Osteoblast (primary cell): ENCODE results near the gene PDE8B. TPM values are rescaled to one million over a fixed set of nuclear protein-coding genes. Genes with fewer than 3 reads are reported as not detected.

Source experiments
- DNase-seq: peaks from one replicate; pipeline ENCODE4 v3.0.0; 2011; ENCODE audit warnings: low spot score, mixed read lengths; ENCODE audit not compliant: insufficient read length; ENCODE audit errors: missing footprints
- H2AFZ ChIP-seq: 2 replicates; pipeline ENCODE4 v1.6.0; 2011; ENCODE audit warnings: mild to moderate bottlenecking, low read length
- H3K27ac ChIP-seq: 2 replicates; pipeline ENCODE4 v1.5.1; 2011; ENCODE audit warnings: mild to moderate bottlenecking, low read depth, low read length, moderate library complexity
- H3K27me3 ChIP-seq: 2 replicates; pipeline ENCODE4 v1.6.0; 2012; ENCODE audit warnings: mild to moderate bottlenecking, control low read depth, inconsistent platforms, low read length, moderate library complexity; ENCODE audit not compliant: insufficient read depth
- H3K36me3 ChIP-seq: 2 replicates; pipeline ENCODE4 v1.5.1; 2011; ENCODE audit warnings: mild to moderate bottlenecking, low read length, control low read depth, moderate library complexity; ENCODE audit not compliant: insufficient read depth
- H3K4me1 ChIP-seq: 2 replicates; pipeline ENCODE4 v1.5.1; 2011; ENCODE audit warnings: mild to moderate bottlenecking, low read length, control low read depth, moderate library complexity; ENCODE audit not compliant: insufficient read depth
- H3K4me2 ChIP-seq: 2 replicates; pipeline ENCODE4 v1.6.0; 2011; ENCODE audit warnings: mild to moderate bottlenecking, low read length; ENCODE audit not compliant: insufficient read depth
- H3K4me3 ChIP-seq: fragments of 200-600 bp; sonication (generic); 3 replicates; pipeline ENCODE4 v1.5.1; 2012; ENCODE audit warnings: mild to moderate bottlenecking, low read length, inconsistent platforms; ENCODE audit not compliant: insufficient read depth
- H3K79me2 ChIP-seq: 2 replicates; pipeline ENCODE4 v1.6.0; 2012; ENCODE audit warnings: mild to moderate bottlenecking, low read length, control low read depth, inconsistent platforms; ENCODE audit not compliant: insufficient read depth
- H3K9me3 ChIP-seq: 2 replicates; pipeline ENCODE4 v1.5.1; 2011; ENCODE audit warnings: low read depth, low read length, control low read depth
- H4K20me1 ChIP-seq: 2 replicates; pipeline ENCODE4 v1.6.0; 2012; ENCODE audit warnings: mild to moderate bottlenecking, low read length, control low read depth; ENCODE audit not compliant: insufficient read depth
- total RNA-seq: library from RNA; depleted of rRNA; stranded (reverse); fragments of >200 nt; gene quantifications from 2 replicates; pipeline ENCODE4 v1.2.3, GENCODE V29; 2012
- TF ChIP-seq, protein P1 (sequence below): IDR thresholded peaks from 2 replicates; pipeline ENCODE4 v1.5.1; 2011; ENCODE audit warnings: mild to moderate bottlenecking, low read depth, low read length, moderate library complexity; ENCODE audit errors: extremely low read depth

The PDE8B gene
- total RNA-seq, 1 donor: under 0.01 TPM

DNA sequence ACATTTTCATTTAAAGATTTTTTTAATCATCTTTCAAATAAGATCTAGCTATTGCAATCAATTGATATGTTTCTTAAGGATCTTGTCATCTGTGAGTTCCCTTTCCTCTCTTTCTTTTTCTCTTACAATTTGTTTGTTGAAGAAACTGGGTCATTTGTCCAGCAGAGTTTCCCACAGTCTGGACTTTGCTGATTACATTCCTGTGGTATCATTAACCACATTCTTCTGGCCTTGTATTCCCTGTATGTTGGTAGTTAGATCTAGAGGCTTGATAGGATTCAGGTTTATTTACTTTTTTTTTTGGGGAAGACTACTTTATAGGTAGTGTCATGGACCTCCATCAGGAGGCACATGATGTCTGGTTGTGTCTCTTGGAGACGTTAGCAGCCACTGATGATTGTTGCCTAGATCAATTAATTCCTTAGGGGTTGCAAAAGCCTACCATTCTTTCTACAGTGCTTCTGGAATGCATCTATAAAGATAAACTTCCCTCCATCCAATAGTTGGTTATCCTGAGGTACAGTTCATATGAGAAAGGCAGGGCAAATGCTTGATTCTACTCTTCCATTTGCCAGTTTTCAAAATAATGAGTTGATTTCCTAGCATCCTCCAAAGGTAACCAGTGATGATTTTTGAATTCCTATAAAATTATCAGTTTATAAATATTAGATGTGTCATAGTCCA lies 14.3 kb downstream of the PDE8B start:
- DNase-seq: no peak
- Histone ChIP-seq H3K27me3 (peaks cover 60% of the 10 kb centered on the region), H3K36me3 (no peaks in the 10 kb centered on the region), H4K20me1 (no peaks in the 10 kb centered on the region), H2AFZ (no peak overlapping the region), H3K4me3 (no peak overlapping the region), H3K4me2 (no peak overlapping the region), H3K4me1 (no peaks in the 10 kb centered on the region), H3K9me3 (no peaks in the 10 kb centered on the region), H3K79me2 (no peaks in the 10 kb centered on the region), H3K27ac (no peak overlapping the region)
- TF ChIP-seq, protein P1, sequence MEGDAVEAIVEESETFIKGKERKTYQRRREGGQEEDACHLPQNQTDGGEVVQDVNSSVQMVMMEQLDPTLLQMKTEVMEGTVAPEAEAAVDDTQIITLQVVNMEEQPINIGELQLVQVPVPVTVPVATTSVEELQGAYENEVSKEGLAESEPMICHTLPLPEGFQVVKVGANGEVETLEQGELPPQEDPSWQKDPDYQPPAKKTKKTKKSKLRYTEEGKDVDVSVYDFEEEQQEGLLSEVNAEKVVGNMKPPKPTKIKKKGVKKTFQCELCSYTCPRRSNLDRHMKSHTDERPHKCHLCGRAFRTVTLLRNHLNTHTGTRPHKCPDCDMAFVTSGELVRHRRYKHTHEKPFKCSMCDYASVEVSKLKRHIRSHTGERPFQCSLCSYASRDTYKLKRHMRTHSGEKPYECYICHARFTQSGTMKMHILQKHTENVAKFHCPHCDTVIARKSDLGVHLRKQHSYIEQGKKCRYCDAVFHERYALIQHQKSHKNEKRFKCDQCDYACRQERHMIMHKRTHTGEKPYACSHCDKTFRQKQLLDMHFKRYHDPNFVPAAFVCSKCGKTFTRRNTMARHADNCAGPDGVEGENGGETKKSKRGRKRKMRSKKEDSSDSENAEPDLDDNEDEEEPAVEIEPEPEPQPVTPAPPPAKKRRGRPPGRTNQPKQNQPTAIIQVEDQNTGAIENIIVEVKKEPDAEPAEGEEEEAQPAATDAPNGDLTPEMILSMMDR: no peak

DNA sequence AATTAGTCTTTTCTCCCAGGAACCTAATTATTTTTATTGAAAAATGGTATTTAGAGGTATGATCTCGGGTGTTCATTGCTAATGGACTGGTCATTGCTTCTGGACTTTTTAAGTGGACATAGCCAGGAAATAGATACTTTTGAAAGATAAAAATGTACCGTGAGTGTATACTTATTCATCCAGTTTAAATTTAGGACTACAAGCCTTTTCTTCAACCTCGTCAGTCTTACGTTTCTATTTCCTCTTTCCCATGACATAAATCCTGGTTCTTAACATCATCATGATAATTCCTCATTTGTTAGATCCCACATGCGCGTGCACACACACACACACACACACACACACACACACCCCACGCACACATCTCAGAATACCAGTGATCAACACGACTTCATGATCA lies 15.1 kb downstream of the PDE8B start:
- peaks cover 60% of the 10 kb centered on the region for H3K27me3 ChIP-seq
- H3K4me1 ChIP-seq: no peaks in the 10 kb centered on the region
- no peaks in the 10 kb centered on the region for H4K20me1 ChIP-seq
- H3K9me3 ChIP-seq: no peaks in the 10 kb centered on the region
- H3K27ac ChIP-seq: no peak overlapping the region
- no peak overlapping the region for H3K4me3 ChIP-seq
- H2AFZ ChIP-seq: no peak overlapping the region
- H3K4me2 ChIP-seq: no peak overlapping the region
- TF ChIP-seq, protein P1: no peak
- H3K36me3 ChIP-seq: no peaks in the 10 kb centered on the region
- H3K79me2 ChIP-seq: no peaks in the 10 kb centered on the region
- DNase-seq: no peak

DNA sequence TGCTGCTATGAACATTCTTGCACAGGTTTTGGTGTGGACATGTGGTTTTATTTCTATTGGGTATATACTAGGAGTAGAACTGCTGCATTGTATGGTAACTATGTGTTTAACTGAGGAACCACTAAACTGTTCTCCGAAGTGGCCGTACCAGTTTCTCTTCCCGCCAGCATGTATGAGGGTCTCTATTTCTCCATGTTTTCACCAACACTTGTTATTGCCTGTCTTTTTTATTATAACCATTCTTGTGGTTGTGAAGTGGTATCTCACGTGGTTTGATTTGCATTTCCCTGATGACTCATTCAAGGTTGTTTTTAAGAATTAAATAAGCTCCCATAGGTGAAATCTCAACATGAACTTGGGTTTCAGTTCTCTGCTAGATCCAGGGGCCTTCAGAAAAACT lies 19.4 kb downstream of the PDE8B start:
- H3K36me3 ChIP-seq: no peaks in the 10 kb centered on the region
- H3K4me3 ChIP-seq: no peak overlapping the region
- TF ChIP-seq, protein P1: no peak
- H3K4me1 ChIP-seq: no peaks in the 10 kb centered on the region
- H3K4me2 ChIP-seq: no peak overlapping the region
- DNase-seq: no peak
- no peaks in the 10 kb centered on the region for H3K9me3 ChIP-seq
- H3K79me2 ChIP-seq: no peaks in the 10 kb centered on the region
- no peak overlapping the region for H2AFZ ChIP-seq
- H4K20me1 ChIP-seq: no peaks in the 10 kb centered on the region
- no peak overlapping the region for H3K27ac ChIP-seq
- H3K27me3 ChIP-seq: peaks cover 53% of the 10 kb centered on the region

DNA sequence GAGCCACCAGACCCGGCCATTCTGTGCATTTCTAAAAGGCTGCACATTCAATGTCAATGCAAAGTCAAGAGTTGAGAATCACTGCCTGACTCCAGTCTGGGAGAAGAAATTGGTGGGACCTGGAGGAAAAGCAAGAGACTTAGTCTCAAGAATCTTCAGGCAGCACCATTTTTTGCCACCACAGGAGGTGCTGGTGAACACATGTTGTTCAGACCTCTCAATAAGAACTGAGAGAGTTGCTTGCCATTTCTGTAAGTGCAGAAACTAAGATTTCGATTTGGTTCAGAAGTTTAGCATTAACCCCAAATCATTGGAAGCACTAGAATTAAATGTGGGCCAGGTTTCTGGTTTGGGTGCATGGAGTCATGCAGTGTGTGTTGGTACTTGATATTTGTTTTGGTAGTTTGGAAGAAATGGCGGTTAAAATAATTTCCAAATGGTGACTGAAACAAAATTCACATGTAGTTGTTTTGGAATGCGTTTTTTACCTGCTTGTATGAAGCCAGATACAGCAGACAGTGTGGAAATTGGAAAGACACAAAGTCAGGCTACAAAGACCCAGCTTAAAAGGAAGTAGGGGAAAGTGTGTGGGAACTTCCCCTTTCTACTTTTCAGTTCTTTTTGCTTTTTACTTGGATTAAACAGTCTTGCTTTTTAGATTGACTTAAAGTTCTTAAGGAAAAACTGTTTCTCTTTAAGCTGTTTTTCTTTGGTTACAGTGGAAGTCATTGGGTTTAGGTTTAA lies 20.4 kb downstream of the PDE8B start:
- Histone ChIP-seq H3K4me2 (no peak overlapping the region), H3K36me3 (no peaks in the 10 kb centered on the region), H3K79me2 (no peaks in the 10 kb centered on the region), H3K27me3 (peaks cover 47% of the 10 kb centered on the region), H3K4me1 (no peaks in the 10 kb centered on the region), H3K27ac (no peak overlapping the region), H3K4me3 (no peak overlapping the region), H2AFZ (no peak overlapping the region), H4K20me1 (no peaks in the 10 kb centered on the region), H3K9me3 (no peaks in the 10 kb centered on the region)
- DNase-seq: no peak
- TF ChIP-seq, protein P1: peak; percentile 36
